CD8-positive, alpha-beta memory T cell (primary cell): ENCODE measurements around the gene C3orf80. TPM values are rescaled to one million over a fixed set of nuclear protein-coding genes. Genes with fewer than 3 reads are reported as not detected.
"Not testable (repeated sequence)": the region's sequence is repeated elsewhere in the genome, so short reads cannot be mapped to it uniquely, and the experiment has no call there.

Source experiments
- CTCF ChIA-PET: fragments of 350-600 bp; sonication (Branson Sonifier 250); formaldehyde crosslinking; loops from one replicate; lab custom pipeline; 2021; ENCODE audit warnings: antibody characterized with exemption; lab: Charles Lee
- POLR2A ChIA-PET: fragments of 350-600 bp; sonication (Branson Sonifier 250); formaldehyde crosslinking; loops from one replicate; lab custom pipeline; 2021; ENCODE audit warnings: antibody characterized with exemption; lab: Charles Lee
- DNase-seq, 5 donors: peaks; one replicate each; pipeline versions ENCODE4 v3.0.0 to v3.0.0-alpha.2; 2020 to 2022; ENCODE audit warnings: mixed read lengths in 1 of 5
- H3K27ac ChIP-seq: one replicate; pipeline ENCODE4 v1.7.0; 2013; ENCODE audit warnings: low read depth, mild to moderate bottlenecking, low read length, moderate library complexity
- H3K27me3 ChIP-seq: 2 replicates; pipeline ENCODE4 v1.7.0; 2013; ENCODE audit warnings: low read length, mild to moderate bottlenecking; ENCODE audit not compliant: insufficient read depth, poor library complexity, severe bottlenecking
- H3K36me3 ChIP-seq: 2 replicates; pipeline ENCODE4 v1.7.0; 2013; ENCODE audit warnings: mild to moderate bottlenecking, low read length, moderate library complexity; ENCODE audit not compliant: insufficient read depth
- H3K4me1 ChIP-seq: 2 replicates; pipeline ENCODE4 v1.7.0; 2013; ENCODE audit warnings: mild to moderate bottlenecking, low read length, moderate library complexity; ENCODE audit not compliant: insufficient read depth
- H3K4me3 ChIP-seq: 2 replicates; pipeline ENCODE4 v1.7.0; 2013; ENCODE audit warnings: mild to moderate bottlenecking, low read length
- H3K9me3 ChIP-seq: 2 replicates; pipeline ENCODE4 v1.7.0; 2013; ENCODE audit warnings: mild to moderate bottlenecking, low read length
- H3K27ac Mint-ChIP-seq, 8 donors: one replicate each; pipeline ENCODE4 v1.8.0; 2020 to 2021; ENCODE audit warnings: mixed read lengths in 8 of 8, mild to moderate bottlenecking in 6 of 8, inconsistent platforms in 3 of 8, moderate library complexity in 3 of 8
- H3K27me3 Mint-ChIP-seq, 2 donors: one replicate each; pipeline ENCODE4 v1.8.0; 2020 to 2021; ENCODE audit warnings: mixed read lengths in 2 of 2, mild to moderate bottlenecking in 1 of 2, moderate library complexity in 1 of 2
- H3K36me3 Mint-ChIP-seq, 3 donors: one replicate each; pipeline ENCODE4 v1.8.0; 2020 to 2021; ENCODE audit warnings: mixed read lengths in 3 of 3, inconsistent platforms in 1 of 3, mild to moderate bottlenecking in 1 of 3
- H3K4me1 Mint-ChIP-seq, 3 donors: one replicate each; pipeline ENCODE4 v1.8.0; 2020 to 2021; ENCODE audit warnings: mixed read lengths in 3 of 3, inconsistent platforms in 1 of 3, mild to moderate bottlenecking in 1 of 3
- H3K4me3 Mint-ChIP-seq, 7 donors: one replicate each; pipeline ENCODE4 v1.8.0; 2020 to 2021; ENCODE audit warnings: mixed read lengths in 7 of 7, mild to moderate bottlenecking in 6 of 7, moderate library complexity in 4 of 7, inconsistent platforms in 2 of 7
- H3K9me3 Mint-ChIP-seq, 5 donors: one replicate each; pipeline ENCODE4 v1.8.0; 2020 to 2022; ENCODE audit warnings: mixed read lengths in 5 of 5, mild to moderate bottlenecking in 3 of 5, moderate library complexity in 2 of 5, inconsistent platforms in 1 of 5
- polyA plus RNA-seq: library from polyadenylated mRNA; unstranded; fragments of 300-500 nt; fragmentation: Illumina TruSeq; gene quantifications from one replicate; pipeline ENCODE4 v1.2.3, GENCODE V29; 2021
- total RNA-seq, 2 experiments: library from RNA; stranded (reverse); gene quantifications; one replicate each; pipeline ENCODE4 v1.2.3, GENCODE V29; 2021

The C3orf80 gene
- total and polyA plus RNA-seq, 3 experiments from 2014 or later = not detected

GRCh38 chr3:160199108-160199507, 26.1 kb upstream of the C3orf80 start:
- Histone ChIP-seq H3K27ac (no peak overlapping the region), H3K27me3 (no peaks in the 10 kb centered on the region), H3K4me3 (no peak overlapping the region), H3K36me3 (no peaks in the 10 kb centered on the region), H3K9me3 (no peaks in the 10 kb centered on the region), H3K4me1 (no peaks in the 10 kb centered on the region)
- ChIA-PET CTCF (no interaction called here), POLR2A (no interaction called here)
- Mint-ChIP-seq H3K36me3 (no peaks in the 10 kb centered on the region), H3K27me3 (peaks cover 0 to 3% of the 10 kb centered on the region in 2 donors), H3K4me1 (no peaks in the 10 kb centered on the region), H3K9me3 (no peaks in the 10 kb centered on the region), H3K4me3 (no peak overlapping the region), H3K27ac (no peak overlapping the region)
- DNase-seq = no peak

- Histone ChIP-seq H3K36me3 (no peaks in the 10 kb centered on the region), H3K27ac (no peak overlapping the region), H3K4me1 (no peaks in the 10 kb centered on the region), H3K4me3 (no peak overlapping the region), H3K9me3 (no peaks in the 10 kb centered on the region), H3K27me3 (no peaks in the 10 kb centered on the region)
- DNase-seq = no peak
- CTCF ChIA-PET = no interaction called here
- Mint-ChIP-seq H3K36me3 (no peaks in the 10 kb centered on the region), H3K9me3 (no peaks in the 10 kb centered on the region), H3K27me3 (peaks cover 0 to 3% of the 10 kb centered on the region in 2 donors), H3K27ac (no peak overlapping the region), H3K4me1 (no peaks in the 10 kb centered on the region), H3K4me3 (no peak overlapping the region)
- POLR2A ChIA-PET = no interaction called here
Observed at GRCh38 chr3:160200353-160200752, 24.9 kb upstream of the C3orf80 start.

GRCh38 chr3:160204396-160205011, 20.7 kb upstream of the C3orf80 start:
- H3K27ac ChIP-seq, H3K4me3 ChIP-seq, H3K4me1 ChIP-seq, DNase-seq, H3K27me3 ChIP-seq, POLR2A ChIA-PET, H3K27ac Mint-ChIP-seq, H3K4me1 Mint-ChIP-seq, H3K9me3 ChIP-seq, H3K4me3 Mint-ChIP-seq, H3K36me3 Mint-ChIP-seq, H3K36me3 ChIP-seq, CTCF ChIA-PET, H3K9me3 Mint-ChIP-seq: not testable (repeated sequence)
- H3K27me3 Mint-ChIP-seq = peaks cover 9 to 10% of the 10 kb centered on the region in 2 donors

- Mint-ChIP-seq H3K27ac (no peak overlapping the region), H3K4me1 (no peaks in the 10 kb centered on the region), H3K36me3 (no peaks in the 10 kb centered on the region), H3K4me3 (no peak overlapping the region), H3K9me3 (no peaks in the 10 kb centered on the region), H3K27me3 (peaks cover 9 to 10% of the 10 kb centered on the region in 2 donors)
- POLR2A ChIA-PET = no interaction called here
- no peaks in the 10 kb centered on the region for H3K27me3 ChIP-seq
- DNase-seq = no peak
- H3K9me3 ChIP-seq = no peaks in the 10 kb centered on the region
- no peak overlapping the region for H3K27ac ChIP-seq
- H3K4me1 ChIP-seq = no peaks in the 10 kb centered on the region
- H3K36me3 ChIP-seq = no peaks in the 10 kb centered on the region
- CTCF ChIA-PET = no interaction called here
- H3K4me3 ChIP-seq = no peak overlapping the region
Observed at GRCh38 chr3:160205606-160206005, 19.6 kb upstream of the C3orf80 start.

- Mint-ChIP-seq H3K27me3 (peaks cover 17 to 36% of the 10 kb centered on the region in 2 donors), H3K36me3 (no peaks in the 10 kb centered on the region), H3K4me1 (no peaks in the 10 kb centered on the region), H3K27ac (no peak overlapping the region), H3K4me3 (no peak overlapping the region), H3K9me3 (no peaks in the 10 kb centered on the region)
- no peak for DNase-seq
- POLR2A ChIA-PET = no interaction called here
- CTCF ChIA-PET = no interaction called here
- Histone ChIP-seq H3K27ac (no peak overlapping the region), H3K27me3 (no peaks in the 10 kb centered on the region), H3K9me3 (no peaks in the 10 kb centered on the region), H3K4me3 (no peak overlapping the region), H3K36me3 (no peaks in the 10 kb centered on the region), H3K4me1 (no peaks in the 10 kb centered on the region)
Observed at GRCh38 chr3:160210341-160210740, 14.9 kb upstream of the C3orf80 start.

GRCh38 chr3:160210799-160211221, 14.4 kb upstream of the C3orf80 start:
- POLR2A ChIA-PET = no interaction called here
- H3K9me3 ChIP-seq = no peaks in the 10 kb centered on the region
- H3K36me3 ChIP-seq = no peaks in the 10 kb centered on the region
- no peak for DNase-seq
- no peaks in the 10 kb centered on the region for H3K4me1 ChIP-seq
- H3K27me3 ChIP-seq = no peaks in the 10 kb centered on the region
- H3K27ac ChIP-seq = no peak overlapping the region
- H3K4me1 Mint-ChIP-seq = no peaks in the 10 kb centered on the region
- H3K36me3 Mint-ChIP-seq = no peaks in the 10 kb centered on the region
- H3K4me3 Mint-ChIP-seq = no peak overlapping the region
- CTCF ChIA-PET = no interaction called here
- H3K27me3 Mint-ChIP-seq = peaks cover 17 to 36% of the 10 kb centered on the region in 2 donors
- H3K9me3 Mint-ChIP-seq = no peaks in the 10 kb centered on the region
- H3K4me3 ChIP-seq = no peak overlapping the region
- H3K27ac Mint-ChIP-seq = no peak overlapping the region

- no peak overlapping the region for H3K27ac Mint-ChIP-seq
- H3K27me3 ChIP-seq = no peaks in the 10 kb centered on the region
- H3K9me3 ChIP-seq = no peaks in the 10 kb centered on the region
- no peaks in the 10 kb centered on the region for H3K4me1 ChIP-seq
- H3K4me3 Mint-ChIP-seq = no peak overlapping the region
- H3K27ac ChIP-seq = no peak overlapping the region
- no peaks in the 10 kb centered on the region for H3K4me1 Mint-ChIP-seq
- H3K36me3 ChIP-seq = no peaks in the 10 kb centered on the region
- POLR2A ChIA-PET = no interaction called here
- H3K9me3 Mint-ChIP-seq = no peaks in the 10 kb centered on the region
- CTCF ChIA-PET = no interaction called here
- H3K36me3 Mint-ChIP-seq = no peaks in the 10 kb centered on the region
- no peak for DNase-seq
- H3K27me3 Mint-ChIP-seq = peaks cover 22 to 34% of the 10 kb centered on the region in 2 donors
- no peak overlapping the region for H3K4me3 ChIP-seq
Observed at GRCh38 chr3:160213191-160213590, 12.0 kb upstream of the C3orf80 start.

- Histone ChIP-seq H3K27ac (no peak overlapping the region), H3K4me3 (no peak overlapping the region), H3K27me3 (no peaks in the 10 kb centered on the region), H3K4me1 (no peaks in the 10 kb centered on the region), H3K9me3 (no peaks in the 10 kb centered on the region), H3K36me3 (no peaks in the 10 kb centered on the region)
- ChIA-PET POLR2A (no interaction called here), CTCF (no interaction called here)
- H3K36me3 Mint-ChIP-seq = no peaks in the 10 kb centered on the region
- peaks cover 18 to 45% of the 10 kb centered on the region in 2 donors for H3K27me3 Mint-ChIP-seq
- no peak overlapping the region for H3K27ac Mint-ChIP-seq
- no peak for DNase-seq
- no peaks in the 10 kb centered on the region for H3K9me3 Mint-ChIP-seq
- H3K4me3 Mint-ChIP-seq = no peak overlapping the region
- no peaks in the 10 kb centered on the region for H3K4me1 Mint-ChIP-seq
Observed at GRCh38 chr3:160217675-160218074, 7.5 kb upstream of the C3orf80 start.
